GM12878 (cell line): Measurements from ENCODE around the gene EXOSC1. TPM values are rescaled to one million over a fixed set of nuclear protein-coding genes. Genes with fewer than 3 reads are reported as not detected.
A peak's percentile ranks its signal among the peaks of the same experiment; 100 is the strongest.

Experiments used
- ATAC-seq: fragments of 200-7000 bp; cut with Tn5 transposase; 3 replicates; pipeline ENCODE4 v1.9.1; 2020; ENCODE audit warnings: mild to moderate bottlenecking, moderate library complexity
- BruUV-seq: library from RNA; stranded (reverse); fragments of 400-500 nt; replicated peaks from 2 replicates; lab custom pipeline; 2021; lab: Mats Ljungman, UMichigan
- CTCF ChIA-PET: fragments of 300-600 bp; sonication (Branson Sonifier 250); formaldehyde crosslinking; extraction: SDS; loops from one replicate; lab custom pipeline; 2021; ENCODE audit warnings: inconsistent platforms; lab: Yijun Ruan, JAX
- POLR2A ChIA-PET: fragments of 350-600 bp; formaldehyde crosslinking; extraction: SDS; loops from one replicate; lab custom pipeline; 2021; ENCODE audit warnings: inconsistent platforms; lab: Charles Lee
- RAD21 ChIA-PET: fragments of 300-600 bp; sonication (Branson Sonifier 250); formaldehyde crosslinking; loops from one replicate; lab custom pipeline; 2023; ENCODE audit warnings: antibody characterized with exemption; ENCODE audit not compliant: unreplicated experiment; lab: Charles Lee
- SMC1A ChIA-PET: fragments of 300-600 bp; sonication (Branson Sonifier 250); formaldehyde crosslinking; loops from one replicate; lab custom pipeline; 2023; ENCODE audit not compliant: unreplicated experiment, uncharacterized antibody; lab: Charles Lee
- DNase-seq: peaks from one replicate; pipeline ENCODE4 v3.0.0-alpha.2; 2011; ENCODE audit warnings: low read depth, low spot score
- FAIRE-seq: peaks from 3 replicates; lab custom pipeline; 2011; peaks lifted over from hg19 to GRCh38; lab: Jason Lieb, UNC
- H2AFZ ChIP-seq: 2 replicates; pipeline ENCODE4 v1.6.0; 2011; ENCODE audit warnings: low read depth, low read length, control low read depth; ENCODE audit not compliant: control insufficient read depth
- H3K27ac ChIP-seq: 2 replicates; pipeline ENCODE4 v1.5.1; 2011; ENCODE audit warnings: control low read depth; ENCODE audit not compliant: control insufficient read depth, insufficient read depth
- H3K27me3 ChIP-seq, 2 experiments: replicated peaks in 1 of 2; 2 replicates each; pipeline versions ENCODE4 v1.6.0 to v1.6.1; 2011; ENCODE audit warnings: low read length in 1 of 2; ENCODE audit not compliant: control insufficient read depth in 2 of 2, insufficient read depth in 2 of 2
- H3K36me3 ChIP-seq, 2 experiments: 2 replicates each; pipeline ENCODE4 v1.5.1; 2011; ENCODE audit warnings: low read length in 1 of 2; ENCODE audit not compliant: control insufficient read depth in 2 of 2, insufficient read depth in 2 of 2
- H3K4me1 ChIP-seq: 2 replicates; pipeline ENCODE4 v1.6.1; 2011; ENCODE audit warnings: mild to moderate bottlenecking, low read length, moderate library complexity, mixed read lengths; ENCODE audit not compliant: control insufficient read depth, insufficient read depth
- H3K4me2 ChIP-seq: 2 replicates; pipeline ENCODE4 v1.6.0; 2011; ENCODE audit warnings: control low read depth; ENCODE audit not compliant: control insufficient read depth, insufficient read depth
- H3K4me3 ChIP-seq: fragments of 200-600 bp; sonication (generic); 2 replicates; pipeline ENCODE4 v1.5.1; 2016
- H3K79me2 ChIP-seq: 2 replicates; pipeline ENCODE4 v1.6.0; 2011; ENCODE audit warnings: low read length; ENCODE audit not compliant: control insufficient read depth, insufficient read depth
- H3K9ac ChIP-seq: 2 replicates; pipeline ENCODE4 v1.8.0; 2011; ENCODE audit warnings: low read length, control low read depth, mixed read lengths; ENCODE audit not compliant: control insufficient read depth, insufficient read depth
- H3K9me3 ChIP-seq: replicated peaks from 3 replicates; pipeline ENCODE4 v1.5.1; 2011; ENCODE audit warnings: mild to moderate bottlenecking, low read length; ENCODE audit not compliant: control insufficient read depth, insufficient read depth
- H4K20me1 ChIP-seq: 2 replicates; pipeline ENCODE4 v1.6.0; 2011; ENCODE audit not compliant: control insufficient read depth, insufficient read depth
- BCL11A ChIP-seq: IDR thresholded peaks from 2 replicates; pipeline ENCODE4 v1.6.1; 2011; ENCODE audit warnings: low read depth, low read length
- BCL3 ChIP-seq: IDR thresholded peaks from 2 replicates; pipeline ENCODE4 v1.6.1; 2011; ENCODE audit warnings: borderline replicate concordance, low read depth, mild to moderate bottlenecking, moderate library complexity, low read length; ENCODE audit not compliant: insufficient read depth, poor library complexity, severe bottlenecking
- BCLAF1 ChIP-seq: fragments of 450-650 bp; IDR thresholded peaks from 2 replicates; pipeline ENCODE4 v1.6.1; 2017; ENCODE audit warnings: antibody characterized with exemption, mild to moderate bottlenecking, moderate library complexity
- CREM ChIP-seq: IDR thresholded peaks from 2 replicates; pipeline ENCODE4 v1.6.1; 2014; ENCODE audit warnings: antibody characterized with exemption, low read depth
- ETV6 ChIP-seq, 2 experiments: fragments of 450-650 bp in 1 of 2; IDR thresholded peaks in 1 of 2; conservative IDR thresholded peaks in 1 of 2; 2 replicates each; pipeline ENCODE4 v1.6.1; 2014; ENCODE audit warnings: antibody characterized with exemption in 1 of 2, borderline replicate concordance in 1 of 2, low read depth in 1 of 2, mild to moderate bottlenecking in 1 of 2, moderate library complexity in 1 of 2
- FOXM1 ChIP-seq: IDR thresholded peaks from 2 replicates; pipeline ENCODE4 v1.6.1; 2012; ENCODE audit warnings: low read depth, mild to moderate bottlenecking, inconsistent platforms, low read length, moderate library complexity
- KDM1A ChIP-seq: fragments of 200-600 bp; sonication (generic); IDR thresholded peaks from 2 replicates; pipeline ENCODE4 v1.6.1; 2016; ENCODE audit warnings: borderline replicate concordance
- NR2F1 ChIP-seq: fragments of 450-650 bp; conservative IDR thresholded peaks from 2 replicates; pipeline ENCODE4 v1.6.1; 2017; ENCODE audit warnings: mild to moderate bottlenecking
- POLR2A ChIP-seq: IDR thresholded peaks from 2 replicates; pipeline ENCODE4 v1.6.1; 2011; ENCODE audit warnings: low read depth, mild to moderate bottlenecking, low read length
- SKIL ChIP-seq: fragments of 450-650 bp; IDR thresholded peaks from 2 replicates; pipeline ENCODE4 v1.6.1; 2017; ENCODE audit warnings: mild to moderate bottlenecking, low read depth, inconsistent platforms; ENCODE audit not compliant: poor library complexity, severe bottlenecking
- TAF1 ChIP-seq: IDR thresholded peaks from 2 replicates; pipeline ENCODE4 v1.6.1; 2011; ENCODE audit warnings: mild to moderate bottlenecking, low read depth, low read length, borderline replicate concordance
- TARDBP ChIP-seq: IDR thresholded peaks from 2 replicates; pipeline ENCODE4 v1.6.1; 2016; ENCODE audit warnings: borderline replicate concordance
- WGBS: methylation state at CpG from one replicate; pipeline ENCODE4 v1.1.6; 2016; ENCODE audit warnings: low lambda C conversion rate; ENCODE audit not compliant: insufficient replicate concordance, insufficient coverage; ENCODE audit errors: missing lambda C conversion rate; 5-methylcytosine and 5-hydroxymethylcytosine counted together
- in situ Hi-C: fragments of 300-500 bp; cut with MboI; formaldehyde crosslinking; loops from 9 replicates; pipeline ENCODE4 v1.14.3; 2018; ENCODE audit warnings: mixed read lengths
- intact Hi-C: fragments of 100-400 bp; cut with micrococcal nuclease; formaldehyde crosslinking; loops from one replicate; pipeline ENCODE4 v1.14.2; 2022; ENCODE audit not compliant: unreplicated experiment
- polyA plus RNA-seq, 11 experiments: library from polyadenylated mRNA; depleted of rRNA in 4 of 11; unstranded in 6 of 11; stranded (reverse) in 5 of 11; fragments of >200 nt; fragmentation: Nextera tagmentation in 4 of 11; fragmentation: Illumina TruSeq in 1 of 11; extraction: Ambion mirVana in 4 of 11; extraction: Trizol in 1 of 11; gene quantifications; 1 replicate in 1 of 11; 2 replicates in 10 of 11; pipeline versions ENCODE4 v1.2.1 to v1.2.3, GENCODE V29; 2011 to 2016; ENCODE audit warnings: inconsistent platforms in 2 of 11, missing spikeins in 2 of 11, low read depth in 1 of 11
- total RNA-seq, 4 experiments: library from RNA; depleted of rRNA in 3 of 4; stranded (reverse); fragments of >200 nt in 3 of 4; fragmentation: Illumina TruSeq in 1 of 4; extraction: Trizol in 1 of 4; gene quantifications; 2 replicates each; pipeline versions ENCODE4 v1.2.1 to v1.2.3, GENCODE V29; 2013 to 2021
- TF ChIP-seq, protein P1 (sequence below): IDR thresholded peaks from 2 replicates; pipeline ENCODE4 v1.6.1; 2011; ENCODE audit warnings: mild to moderate bottlenecking, low read depth, low read length, moderate library complexity; ENCODE audit not compliant: insufficient replicate concordance

The EXOSC1 gene
- total and polyA plus RNA-seq, 10 of the 15 experiments (the other 5 are each of a cell fraction or from before 2014, with no cell fraction given): 43.4 to 121 (median 75.1) TPM

DNA sequence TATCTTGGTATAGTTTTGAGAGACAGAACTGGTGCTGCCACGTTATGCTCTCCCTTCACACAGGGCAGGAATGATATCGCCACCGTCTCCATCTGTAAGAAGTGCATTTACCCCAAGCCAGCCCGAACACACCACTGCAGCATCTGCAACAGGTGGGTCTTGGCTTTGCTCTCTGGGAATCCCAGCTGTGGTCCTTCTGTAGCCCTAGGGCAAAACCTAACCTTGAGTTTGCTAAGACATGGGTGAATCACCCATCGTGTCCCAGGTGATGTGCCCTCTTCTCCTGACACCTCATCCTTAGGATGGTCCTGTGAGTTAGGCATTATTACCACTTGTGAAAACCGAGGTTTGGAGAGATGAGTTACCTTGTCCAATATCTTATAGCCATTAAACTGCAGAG is 6.5 kb upstream of the EXOSC1 start (continued):
- TF ChIP-seq BCLAF1 (no peak), NR2F1 (no peak), FOXM1 (no peak)

GRCh38 chr10:97451605-97452004 is 5.8 kb upstream of the EXOSC1 start:
- CTCF ChIA-PET: no interaction called here
- H2AFZ ChIP-seq: no peak overlapping the region
- H3K27me3 ChIP-seq: no peaks in the 10 kb centered on the region
- H3K27ac ChIP-seq: no peak overlapping the region
- peaks cover 10% of the 10 kb centered on the region for H3K79me2 ChIP-seq
- DNase-seq (no peak), ATAC-seq (no peak), FAIRE-seq (no peak)
- no peak overlapping the region for H3K4me2 ChIP-seq
- TF ChIP-seq BCL11A (no peak), SKIL (no peak), CREM (no peak), POLR2A (0 out of 2 replicates have a peak, but pooled peaks have one; percentile 27), KDM1A (no peak), TAF1 (no peak), BCL3 (peak; percentile 7), TARDBP (no peak), ETV6 (conservative IDR thresholded peaks at IDR 0.05 in 1 of 2, IDR thresholded peaks at IDR 0.05 in 1 of 2; ENCODE audit: borderline replicate concordance in 1 of 2, low read depth in 1 of 2) (no peak)
- TF ChIP-seq, protein P1, sequence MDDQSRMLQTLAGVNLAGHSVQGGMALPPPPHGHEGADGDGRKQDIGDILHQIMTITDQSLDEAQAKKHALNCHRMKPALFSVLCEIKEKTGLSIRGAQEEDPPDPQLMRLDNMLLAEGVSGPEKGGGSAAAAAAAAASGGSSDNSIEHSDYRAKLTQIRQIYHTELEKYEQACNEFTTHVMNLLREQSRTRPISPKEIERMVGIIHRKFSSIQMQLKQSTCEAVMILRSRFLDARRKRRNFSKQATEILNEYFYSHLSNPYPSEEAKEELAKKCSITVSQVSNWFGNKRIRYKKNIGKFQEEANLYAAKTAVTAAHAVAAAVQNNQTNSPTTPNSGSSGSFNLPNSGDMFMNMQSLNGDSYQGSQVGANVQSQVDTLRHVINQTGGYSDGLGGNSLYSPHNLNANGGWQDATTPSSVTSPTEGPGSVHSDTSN: no peak
- WGBS: 96% methylated on average over 17 of the region's 17 CpGs
- RAD21 ChIA-PET: no interaction called here
- no peak overlapping the region for H3K9ac ChIP-seq
- BruUV-seq: no TSS peak
- in situ Hi-C loops (no loop called here), intact Hi-C loops (no loop called here)
- no peaks in the 10 kb centered on the region for H3K9me3 ChIP-seq
- SMC1A ChIA-PET: no interaction called here
- H3K4me3 ChIP-seq: no peak overlapping the region
- POLR2A ChIA-PET: no interaction called here
- peaks cover 8% of the 10 kb centered on the region for H3K4me1 ChIP-seq
- no peaks in the 10 kb centered on the region for H4K20me1 ChIP-seq
- peaks cover 1 to 14% of the 10 kb centered on the region in 2 experiments; a peak in 3 of 4 replicates for H3K36me3 ChIP-seq
